SK-N-SH (cell line): Measurements from ENCODE around the gene EVA1A. TPM values are rescaled to one million over a fixed set of nuclear protein-coding genes. Genes with fewer than 3 reads are reported as not detected.

Experiments used
- CTCF ChIA-PET: fragments of 300-600, 350-600 bp; formaldehyde crosslinking; extraction: SDS; loops from one replicate; lab custom pipeline; 2021; lab: Yijun Ruan, JAX
- POLR2A ChIA-PET: fragments of 350-600 bp; sonication (Branson Sonifier 250); formaldehyde crosslinking; extraction: SDS; loops from one replicate; lab custom pipeline; 2020; ENCODE audit warnings: antibody characterized with exemption, inconsistent platforms; lab: Yijun Ruan, JAX
- DNase-seq: peaks from one replicate; pipeline ENCODE4 v3.0.0; 2012
- H2AFZ ChIP-seq: fragments of 200-600 bp; sonication (generic); 2 replicates; pipeline ENCODE4 v1.8.1; 2016; ENCODE audit warnings: antibody characterized with exemption, mild to moderate bottlenecking, low read depth
- H3F3A ChIP-seq: fragments of 200-600 bp; sonication (generic); replicated peaks from 2 replicates; pipeline ENCODE3; 2016; ENCODE audit warnings: antibody characterized with exemption, mild to moderate bottlenecking; ENCODE audit not compliant: insufficient read depth
- H3K27ac ChIP-seq, 2 experiments: fragments of 200-500 bp in 1 of 2; fragments of 200-600 bp in 1 of 2; sonication (Bioruptor generic) in 1 of 2; sonication (generic), shearing (Covaris generic) in 1 of 2; 2 replicates each; pipeline versions ENCODE4 v1.5.1 to v1.6.1; 2014 to 2016; ENCODE audit warnings: low read depth in 2 of 2, inconsistent platforms in 1 of 2, low read length in 1 of 2, mild to moderate bottlenecking in 1 of 2, mixed read lengths in 1 of 2
- H3K27me3 ChIP-seq: fragments of 200-600 bp; sonication (generic), shearing (Covaris generic); 2 replicates; pipeline ENCODE4 v1.6.1; 2016; ENCODE audit warnings: mixed run types; ENCODE audit not compliant: insufficient read depth
- H3K36me3 ChIP-seq, 2 experiments: fragments of 200-500 bp in 1 of 2; fragments of 200-600 bp in 1 of 2; sonication (Bioruptor generic) in 1 of 2; sonication (generic) in 1 of 2; replicated peaks in 1 of 2; 2 replicates each; pipeline versions ENCODE3 to v1.5.1; 2014 to 2016; ENCODE audit warnings: low read length in 1 of 2, mild to moderate bottlenecking in 1 of 2; ENCODE audit not compliant: insufficient read depth in 2 of 2, control insufficient read depth in 1 of 2
- H3K4me1 ChIP-seq, 2 experiments: fragments of 200-500 bp in 1 of 2; fragments of 200-600 bp in 1 of 2; sonication (Bioruptor generic) in 1 of 2; sonication (generic), shearing (Covaris generic) in 1 of 2; 2 replicates each; pipeline versions ENCODE4 v1.5.1 to v1.6.1; 2014 to 2016; ENCODE audit warnings: low read depth in 1 of 2, low read length in 1 of 2, mixed run types in 1 of 2; ENCODE audit not compliant: insufficient read depth in 2 of 2, control insufficient read depth in 1 of 2
- H3K4me2 ChIP-seq: fragments of 200-600 bp; sonication (generic), shearing (Covaris generic); 2 replicates; pipeline ENCODE4 v1.6.1; 2017; ENCODE audit warnings: mixed run types
- H3K4me3 ChIP-seq, 2 experiments: fragments of 200-500 bp in 1 of 2; fragments of 200-600 bp in 1 of 2; sonication (Bioruptor generic) in 1 of 2; sonication (generic), shearing (Covaris generic) in 1 of 2; 2 replicates each; pipeline versions ENCODE4 v1.5.1 to v1.8.1; 2014 to 2016; ENCODE audit warnings: low read depth in 2 of 2, inconsistent platforms in 1 of 2, low read length in 1 of 2, mild to moderate bottlenecking in 1 of 2, mixed read lengths in 1 of 2, moderate library complexity in 1 of 2
- H3K79me2 ChIP-seq: fragments of 200-600 bp; sonication (generic); 2 replicates; pipeline ENCODE4 v1.8.1; 2017; ENCODE audit warnings: mild to moderate bottlenecking; ENCODE audit not compliant: insufficient read depth
- H3K9ac ChIP-seq: fragments of 200-600 bp; sonication (generic); 2 replicates; pipeline ENCODE4 v1.6.1; 2017; ENCODE audit warnings: mixed run types
- H3K9me2 ChIP-seq: fragments of 200-600 bp; sonication (generic); 2 replicates; pipeline ENCODE4 v1.6.1; 2017; ENCODE audit warnings: mixed run types
- H3K9me3 ChIP-seq: fragments of 200-600 bp; sonication (generic); 2 replicates; pipeline ENCODE4 v1.6.1; 2017; ENCODE audit warnings: mixed run types, mild to moderate bottlenecking, moderate library complexity
- H4K20me1 ChIP-seq: fragments of 200-600 bp; sonication (generic); 2 replicates; pipeline ENCODE4 v1.6.1; 2017; ENCODE audit warnings: mild to moderate bottlenecking, mixed run types; ENCODE audit not compliant: insufficient read depth
- ELF1 ChIP-seq: IDR thresholded peaks from 2 replicates; pipeline ENCODE4 v1.4.0; 2012
- EP300 ChIP-seq, 2 experiments: IDR thresholded peaks; 2 replicates each; pipeline versions ENCODE4 v1.4.0 to v1.6.1; 2012; ENCODE audit warnings: borderline replicate concordance in 1 of 2, low read depth in 1 of 2, low read length in 1 of 2
- EZH2phosphoT487 ChIP-seq: fragments of 200-600 bp; sonication (generic); IDR thresholded peaks from 2 replicates; pipeline ENCODE4 v1.6.1; 2017; ENCODE audit warnings: low read depth, mixed run types, mild to moderate bottlenecking, antibody characterized with exemption, moderate library complexity, borderline replicate concordance
- FOXJ3 ChIP-seq: sonication (generic); formaldehyde crosslinking; IDR thresholded peaks from 2 replicates; pipeline ENCODE4 v1.5.1; 2020; ENCODE audit warnings: mild to moderate bottlenecking, missing genetic modification reagents
- FOXM1 ChIP-seq: IDR thresholded peaks from 2 replicates; pipeline ENCODE4 v1.4.0; 2012; ENCODE audit warnings: low read depth, mild to moderate bottlenecking
- GABPA ChIP-seq: IDR thresholded peaks from 2 replicates; pipeline ENCODE4 v1.4.0; 2012; ENCODE audit warnings: low read depth, mild to moderate bottlenecking
- GATA2 ChIP-seq: sonication (generic); formaldehyde crosslinking; IDR thresholded peaks from 2 replicates; pipeline ENCODE4 v1.5.0; 2020; ENCODE audit warnings: mild to moderate bottlenecking, missing genetic modification reagents
- JUND ChIP-seq: IDR thresholded peaks from 2 replicates; pipeline ENCODE4 v1.4.0; 2012
- MXI1 ChIP-seq: IDR thresholded peaks from 2 replicates; pipeline ENCODE4 v1.6.1; 2012; ENCODE audit warnings: mild to moderate bottlenecking, low read depth, low read length, improper control_type of control experiment
- NRF1 ChIP-seq: IDR thresholded peaks from 2 replicates; pipeline ENCODE4 v1.6.1; 2012; ENCODE audit warnings: low read depth, mild to moderate bottlenecking, low read length
- POLR2AphosphoS5 ChIP-seq: IDR thresholded peaks from 2 replicates; pipeline ENCODE4 v1.6.1; 2012; ENCODE audit warnings: low read depth, low read length
- RAD21 ChIP-seq: IDR thresholded peaks from 2 replicates; pipeline ENCODE4 v1.6.1; 2012; ENCODE audit warnings: mild to moderate bottlenecking, low read length
- RCOR1 ChIP-seq: fragments of 150-350 bp; IDR thresholded peaks from 2 replicates; pipeline ENCODE4 v1.6.1; 2017; ENCODE audit warnings: antibody characterized with exemption, low read length
- RXRA ChIP-seq: IDR thresholded peaks from 2 replicates; pipeline ENCODE4 v1.4.0; 2012; ENCODE audit warnings: low read depth, mild to moderate bottlenecking, borderline replicate concordance
- SMC3 ChIP-seq: IDR thresholded peaks from 2 replicates; pipeline ENCODE4 v1.6.1; 2012; ENCODE audit warnings: low read depth, low read length, improper control_type of control experiment
- TCF12 ChIP-seq: IDR thresholded peaks from 2 replicates; pipeline ENCODE4 v1.4.0; 2012
- TEAD4 ChIP-seq: IDR thresholded peaks from 2 replicates; pipeline ENCODE4 v1.4.0; 2012; ENCODE audit warnings: mild to moderate bottlenecking, borderline replicate concordance; ENCODE audit not compliant: insufficient read depth
- YY1 ChIP-seq: IDR thresholded peaks from 2 replicates; pipeline ENCODE4 v1.4.0; 2012; ENCODE audit warnings: low read depth, mild to moderate bottlenecking
- WGBS: methylation state at CpG from one replicate; pipeline ENCODE4 v1.1.6; 2017; ENCODE audit warnings: low lambda C conversion rate; 5-methylcytosine and 5-hydroxymethylcytosine counted together
- polyA plus RNA-seq, 3 experiments: library from polyadenylated mRNA; depleted of rRNA; stranded (reverse); fragments of >200 nt; gene quantifications; 2 replicates each; pipeline ENCODE4 v1.2.3, GENCODE V29; 2012
- TF ChIP-seq, protein P1 (sequence below): fragments of 150-350 bp; IDR thresholded peaks from 2 replicates; pipeline ENCODE4 v1.6.1; 2017; ENCODE audit warnings: antibody characterized with exemption, low read length, low read depth, borderline replicate concordance
- TF ChIP-seq, protein P2 (sequence below): fragments of 200-600 bp; sonication (generic); IDR thresholded peaks from 2 replicates; pipeline ENCODE4 v1.6.1; 2017; ENCODE audit warnings: antibody characterized with exemption, mild to moderate bottlenecking, moderate library complexity
- TF ChIP-seq, protein P3 (sequence below): fragments of 150-350 bp; IDR thresholded peaks from 2 replicates; pipeline ENCODE4 v1.6.1; 2016; ENCODE audit warnings: mild to moderate bottlenecking, low read depth, low read length
- TF ChIP-seq, protein P4 (sequence below): IDR thresholded peaks from 2 replicates; pipeline ENCODE4 v1.6.1; 2012; ENCODE audit warnings: mild to moderate bottlenecking, low read depth, low read length, moderate library complexity
- TF ChIP-seq, protein P5 (sequence below): IDR thresholded peaks from 2 replicates; pipeline ENCODE4 v1.4.0; 2012; ENCODE audit warnings: low read depth

The EVA1A gene
- polyA plus RNA-seq, 1 of the 3 experiments (the other 2 are of a cell fraction), result 93.0 TPM

DNA sequence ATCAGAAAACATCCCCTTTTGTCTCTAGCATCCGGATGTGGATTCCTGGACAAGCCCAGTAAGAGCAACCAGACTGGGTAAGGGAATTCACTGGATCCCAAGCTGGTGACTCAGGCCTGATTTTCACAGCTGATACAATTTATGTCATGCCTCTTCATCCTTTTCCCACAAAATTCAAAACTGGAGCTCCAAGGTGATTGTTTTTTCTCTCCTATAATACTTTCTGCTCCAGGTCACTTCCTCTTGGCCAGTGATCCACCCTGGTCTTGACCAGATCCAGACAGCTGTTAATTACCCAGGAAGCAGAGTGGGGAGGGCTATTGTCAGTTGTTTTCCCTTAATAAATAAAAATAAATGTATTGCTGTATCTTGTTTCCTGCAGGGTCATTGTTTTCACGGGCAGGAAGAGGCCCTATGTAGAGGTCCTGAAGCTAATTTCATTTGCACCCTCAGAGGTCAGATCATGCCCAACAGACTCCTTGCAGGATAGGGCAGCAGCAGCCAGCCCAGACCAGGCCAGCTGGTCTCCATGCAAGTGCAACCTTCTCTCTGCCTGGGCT is 57.6 kb downstream of the EVA1A start (continued):
- TF ChIP-seq, protein P1, sequence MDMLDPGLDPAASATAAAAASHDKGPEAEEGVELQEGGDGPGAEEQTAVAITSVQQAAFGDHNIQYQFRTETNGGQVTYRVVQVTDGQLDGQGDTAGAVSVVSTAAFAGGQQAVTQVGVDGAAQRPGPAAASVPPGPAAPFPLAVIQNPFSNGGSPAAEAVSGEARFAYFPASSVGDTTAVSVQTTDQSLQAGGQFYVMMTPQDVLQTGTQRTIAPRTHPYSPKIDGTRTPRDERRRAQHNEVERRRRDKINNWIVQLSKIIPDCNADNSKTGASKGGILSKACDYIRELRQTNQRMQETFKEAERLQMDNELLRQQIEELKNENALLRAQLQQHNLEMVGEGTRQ, result no peak
- TF ChIP-seq, protein P2, sequence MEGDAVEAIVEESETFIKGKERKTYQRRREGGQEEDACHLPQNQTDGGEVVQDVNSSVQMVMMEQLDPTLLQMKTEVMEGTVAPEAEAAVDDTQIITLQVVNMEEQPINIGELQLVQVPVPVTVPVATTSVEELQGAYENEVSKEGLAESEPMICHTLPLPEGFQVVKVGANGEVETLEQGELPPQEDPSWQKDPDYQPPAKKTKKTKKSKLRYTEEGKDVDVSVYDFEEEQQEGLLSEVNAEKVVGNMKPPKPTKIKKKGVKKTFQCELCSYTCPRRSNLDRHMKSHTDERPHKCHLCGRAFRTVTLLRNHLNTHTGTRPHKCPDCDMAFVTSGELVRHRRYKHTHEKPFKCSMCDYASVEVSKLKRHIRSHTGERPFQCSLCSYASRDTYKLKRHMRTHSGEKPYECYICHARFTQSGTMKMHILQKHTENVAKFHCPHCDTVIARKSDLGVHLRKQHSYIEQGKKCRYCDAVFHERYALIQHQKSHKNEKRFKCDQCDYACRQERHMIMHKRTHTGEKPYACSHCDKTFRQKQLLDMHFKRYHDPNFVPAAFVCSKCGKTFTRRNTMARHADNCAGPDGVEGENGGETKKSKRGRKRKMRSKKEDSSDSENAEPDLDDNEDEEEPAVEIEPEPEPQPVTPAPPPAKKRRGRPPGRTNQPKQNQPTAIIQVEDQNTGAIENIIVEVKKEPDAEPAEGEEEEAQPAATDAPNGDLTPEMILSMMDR, result no peak
- TF ChIP-seq SMC3 (no peak), MXI1 (no peak), EZH2phosphoT487 (no peak), TEAD4 (peak; percentile 88), EP300 (IDR thresholded peaks at IDR 0.05; ENCODE audit: borderline replicate concordance in 1 of 2, low read depth in 1 of 2, low read length in 1 of 2) (peak in 1 of 2 experiments; percentile 68; a peak in 1 of 4 replicates)
- TF ChIP-seq, all 33 proteins: peak for 15

DNA sequence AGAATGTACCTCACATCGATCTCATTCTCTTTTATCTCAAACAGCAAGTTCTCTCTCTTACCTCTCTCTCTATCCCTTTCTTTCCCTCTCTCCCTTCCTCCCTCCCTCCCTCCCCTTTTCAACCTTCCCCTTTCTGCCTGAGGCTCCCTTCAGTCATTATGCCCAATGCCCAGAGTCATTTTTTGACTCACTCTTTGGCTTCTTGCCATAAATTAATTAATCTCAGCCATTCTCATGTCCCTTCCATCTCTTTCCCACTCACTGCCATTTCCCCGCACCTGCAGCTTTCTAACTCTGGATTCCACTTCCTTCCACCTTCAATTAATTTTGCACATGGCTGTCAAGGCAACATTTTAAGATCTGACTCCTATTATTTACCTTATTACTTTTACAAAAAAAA is 60.1 kb downstream of the EVA1A start:
- no peak overlapping the region for H3K4me2 ChIP-seq
- no peak overlapping the region for H2AFZ ChIP-seq
- peaks cover 58% of the 10 kb centered on the region for H3F3A ChIP-seq
- H4K20me1 ChIP-seq, result peaks cover 11% of the 10 kb centered on the region
- H3K4me3 ChIP-seq, result no peak overlapping the region
- H3K9me2 ChIP-seq, result no peaks in the 10 kb centered on the region
- H3K9ac ChIP-seq, result no peak overlapping the region
- H3K27ac ChIP-seq, result peak overlapping the region; percentile 87 to 94; a peak in 3 of 4 replicates
- peaks cover 5 to 30% of the 10 kb centered on the region in 2 experiments for H3K36me3 ChIP-seq
- H3K79me2 ChIP-seq, result peaks cover 89% of the 10 kb centered on the region
- no peaks in the 10 kb centered on the region for H3K27me3 ChIP-seq
- DNase-seq, result no peak
- POLR2A ChIA-PET, result no interaction called here
- H3K9me3 ChIP-seq, result no peaks in the 10 kb centered on the region
- CTCF ChIA-PET, result no interaction called here
- peaks cover 10 to 49% of the 10 kb centered on the region in 2 experiments for H3K4me1 ChIP-seq
- WGBS, result 27% methylated on average over 2 of the region's 2 CpGs
- no peak for TF ChIP-seq RXRA
- no peak for TF ChIP-seq EZH2phosphoT487
- TF ChIP-seq GATA2 (CRISPR knock-in tag), result no peak
- TF ChIP-seq, protein P3, sequence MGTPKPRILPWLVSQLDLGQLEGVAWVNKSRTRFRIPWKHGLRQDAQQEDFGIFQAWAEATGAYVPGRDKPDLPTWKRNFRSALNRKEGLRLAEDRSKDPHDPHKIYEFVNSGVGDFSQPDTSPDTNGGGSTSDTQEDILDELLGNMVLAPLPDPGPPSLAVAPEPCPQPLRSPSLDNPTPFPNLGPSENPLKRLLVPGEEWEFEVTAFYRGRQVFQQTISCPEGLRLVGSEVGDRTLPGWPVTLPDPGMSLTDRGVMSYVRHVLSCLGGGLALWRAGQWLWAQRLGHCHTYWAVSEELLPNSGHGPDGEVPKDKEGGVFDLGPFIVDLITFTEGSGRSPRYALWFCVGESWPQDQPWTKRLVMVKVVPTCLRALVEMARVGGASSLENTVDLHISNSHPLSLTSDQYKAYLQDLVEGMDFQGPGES, result no peak
- peak; percentile 66 for TF ChIP-seq JUND
- no peak for TF ChIP-seq POLR2AphosphoS5
- TF ChIP-seq SMC3, result no peak
- TF ChIP-seq, protein P1, result no peak
- no peak for TF ChIP-seq GABPA
- TF ChIP-seq EP300 (IDR thresholded peaks at IDR 0.05; ENCODE audit: borderline replicate concordance in 1 of 2, low read depth in 1 of 2, low read length in 1 of 2), result peak in 1 of 2 experiments; percentile 55; a peak in 1 of 4 replicates
- no peak for TF ChIP-seq NRF1
- no peak for TF ChIP-seq RAD21
- no peak for TF ChIP-seq FOXJ3 (CRISPR knock-in tag)
- no peak for TF ChIP-seq RCOR1
- TF ChIP-seq, protein P4, sequence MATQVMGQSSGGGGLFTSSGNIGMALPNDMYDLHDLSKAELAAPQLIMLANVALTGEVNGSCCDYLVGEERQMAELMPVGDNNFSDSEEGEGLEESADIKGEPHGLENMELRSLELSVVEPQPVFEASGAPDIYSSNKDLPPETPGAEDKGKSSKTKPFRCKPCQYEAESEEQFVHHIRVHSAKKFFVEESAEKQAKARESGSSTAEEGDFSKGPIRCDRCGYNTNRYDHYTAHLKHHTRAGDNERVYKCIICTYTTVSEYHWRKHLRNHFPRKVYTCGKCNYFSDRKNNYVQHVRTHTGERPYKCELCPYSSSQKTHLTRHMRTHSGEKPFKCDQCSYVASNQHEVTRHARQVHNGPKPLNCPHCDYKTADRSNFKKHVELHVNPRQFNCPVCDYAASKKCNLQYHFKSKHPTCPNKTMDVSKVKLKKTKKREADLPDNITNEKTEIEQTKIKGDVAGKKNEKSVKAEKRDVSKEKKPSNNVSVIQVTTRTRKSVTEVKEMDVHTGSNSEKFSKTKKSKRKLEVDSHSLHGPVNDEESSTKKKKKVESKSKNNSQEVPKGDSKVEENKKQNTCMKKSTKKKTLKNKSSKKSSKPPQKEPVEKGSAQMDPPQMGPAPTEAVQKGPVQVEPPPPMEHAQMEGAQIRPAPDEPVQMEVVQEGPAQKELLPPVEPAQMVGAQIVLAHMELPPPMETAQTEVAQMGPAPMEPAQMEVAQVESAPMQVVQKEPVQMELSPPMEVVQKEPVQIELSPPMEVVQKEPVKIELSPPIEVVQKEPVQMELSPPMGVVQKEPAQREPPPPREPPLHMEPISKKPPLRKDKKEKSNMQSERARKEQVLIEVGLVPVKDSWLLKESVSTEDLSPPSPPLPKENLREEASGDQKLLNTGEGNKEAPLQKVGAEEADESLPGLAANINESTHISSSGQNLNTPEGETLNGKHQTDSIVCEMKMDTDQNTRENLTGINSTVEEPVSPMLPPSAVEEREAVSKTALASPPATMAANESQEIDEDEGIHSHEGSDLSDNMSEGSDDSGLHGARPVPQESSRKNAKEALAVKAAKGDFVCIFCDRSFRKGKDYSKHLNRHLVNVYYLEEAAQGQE, result no peak
- no peak for TF ChIP-seq YY1
- TF ChIP-seq TCF12, result peak; percentile 89
- TF ChIP-seq FOXM1, result no peak
- TF ChIP-seq, protein P5, sequence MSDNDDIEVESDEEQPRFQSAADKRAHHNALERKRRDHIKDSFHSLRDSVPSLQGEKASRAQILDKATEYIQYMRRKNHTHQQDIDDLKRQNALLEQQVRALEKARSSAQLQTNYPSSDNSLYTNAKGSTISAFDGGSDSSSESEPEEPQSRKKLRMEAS, result 0 out of 2 replicates have a peak, but pooled peaks have one; percentile 22
- no peak for TF ChIP-seq ELF1
